Measurements from ENCODE around the gene SLC30A9.

SLC30A9 gene

GRCh38 chr4:41989994-41990364 is 351 bp upstream of the SLC30A9 start:
- intact Hi-C loops (cut with DNase I; ENCODE audit: low total_unique reads), result loop anchor here (5.0 kb wide), 1 partner anchor 53 kb away; the partner anchor contains the start of gene TMEM33
- H3K27ac ChIP-seq, result peak overlapping the region; percentile 82 to 84

DNA sequence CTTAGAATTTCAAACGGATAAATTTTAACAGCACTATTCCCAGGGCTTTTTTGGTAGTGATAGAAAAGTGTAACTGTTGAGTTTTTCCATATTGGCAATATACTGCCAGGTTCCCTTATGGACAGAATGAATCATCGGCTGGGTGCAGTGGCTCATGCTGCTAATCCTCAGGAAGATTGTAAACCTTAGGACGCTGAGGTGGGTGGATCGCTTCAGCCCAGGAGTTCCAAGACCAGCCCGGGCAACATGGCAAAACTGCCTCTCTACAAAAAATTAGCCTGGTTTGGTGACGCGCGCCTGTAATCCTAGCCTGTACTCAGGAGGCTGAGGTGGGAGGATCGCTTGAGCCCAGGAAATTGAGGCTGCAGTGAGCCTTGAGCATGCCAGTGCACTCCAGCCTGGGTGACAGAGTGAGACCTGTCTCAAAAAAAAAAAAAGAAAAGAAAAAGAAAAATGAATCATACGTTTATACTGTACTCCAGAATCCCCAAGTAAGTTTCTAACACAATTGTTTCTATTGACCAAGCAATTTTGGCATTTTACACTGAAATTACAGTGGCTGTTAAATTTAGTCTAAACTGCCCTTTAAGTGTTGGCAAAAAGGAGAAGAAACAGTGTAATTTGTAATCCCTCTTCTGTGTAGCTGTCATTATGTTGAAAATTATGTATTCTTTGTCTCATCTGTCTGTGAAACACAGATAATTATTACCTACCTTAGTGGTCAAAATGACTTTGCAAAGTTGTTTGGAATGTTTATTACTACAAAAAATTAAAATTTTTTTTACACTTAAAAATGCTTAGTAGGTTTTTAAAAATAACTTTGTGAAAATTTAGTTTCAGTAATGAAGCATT is 1.8 kb downstream of the SLC30A9 start:
- no peak for DNase-seq
- no peak for TF ChIP-seq CTCF (IDR thresholded peaks at IDR 0.05)
- no peaks in the 10 kb centered on the region for H3K27me3 ChIP-seq
- peak overlapping the region in 1 of 2 donors; percentile 87 for H3K4me3 ChIP-seq
- H3K27ac ChIP-seq, result no peak overlapping the region
- intact Hi-C loops (cut with DNase I; ENCODE audit: low total_unique reads), result loop anchor here (5.0 kb wide), 1 partner anchor 55 kb away; the partner anchor contains the start of gene TMEM33
- no peaks in the 10 kb centered on the region for H3K9me3 ChIP-seq
- peaks cover 3 to 45% (median 18%) of the 10 kb centered on the region in 4 donors for H3K4me1 ChIP-seq
- peaks cover 0 to 5% (median 0%) of the 10 kb centered on the region in 3 donors for H3K36me3 ChIP-seq

More at GRCh38 chr4:41989994-41990364, 351 bp upstream of the SLC30A9 start:
- Histone ChIP-seq H3K9me3 (no peaks in the 10 kb centered on the region), H3K36me3 (no peaks in the 10 kb centered on the region), H3K27me3 (no peaks in the 10 kb centered on the region), H3K4me1 (peaks cover 3 to 45% (median 18%) of the 10 kb centered on the region in 4 donors), H3K4me3 (peak overlapping the region; percentile 87 to 95)
- no peak for DNase-seq
- TF ChIP-seq CTCF (IDR thresholded peaks at IDR 0.05), result no peak

- intact Hi-C loops (cut with DNase I; ENCODE audit: low total_unique reads), result loop anchor here (5.0 kb wide), 1 partner anchor 56 kb away; the partner anchor contains the start of gene TMEM33
Measured at GRCh38 chr4:41992967-41993857, 2.9 kb downstream of the SLC30A9 start.

GRCh38 chr4:41994461-41994985 is 4.2 kb downstream of the SLC30A9 start:
- H3K9me3 ChIP-seq, result no peaks in the 10 kb centered on the region
- DNase-seq, result no peak
- H3K27ac ChIP-seq, result no peak overlapping the region
- TF ChIP-seq CTCF (IDR thresholded peaks at IDR 0.05), result no peak
- H3K4me3 ChIP-seq, result no peak overlapping the region
- intact Hi-C loops (cut with DNase I; ENCODE audit: low total_unique reads), result loop anchor here (5.0 kb wide), 1 partner anchor 57 kb away; the partner anchor contains the start of gene TMEM33
- no peaks in the 10 kb centered on the region for H3K27me3 ChIP-seq
- H3K36me3 ChIP-seq, result peaks cover 0 to 5% (median 0%) of the 10 kb centered on the region in 3 donors
- H3K4me1 ChIP-seq, result peaks cover 3 to 32% (median 14%) of the 10 kb centered on the region in 4 donors

More at GRCh38 chr4:41992967-41993857, 2.9 kb downstream of the SLC30A9 start:
- Histone ChIP-seq H3K4me1 (peaks cover 3 to 45% (median 18%) of the 10 kb centered on the region in 4 donors), H3K36me3 (peaks cover 0 to 5% (median 0%) of the 10 kb centered on the region in 3 donors), H3K4me3 (no peak overlapping the region), H3K9me3 (no peaks in the 10 kb centered on the region), H3K27ac (no peak overlapping the region), H3K27me3 (no peaks in the 10 kb centered on the region)
- TF ChIP-seq CTCF (IDR thresholded peaks at IDR 0.05), result no peak
- no peak for DNase-seq

GRCh38 chr4:41998019-41998418 is 7.7 kb downstream of the SLC30A9 start:
- Histone ChIP-seq H3K4me1 (peaks cover 0 to 8% (median 0%) of the 10 kb centered on the region in 4 donors), H3K9me3 (no peaks in the 10 kb centered on the region), H3K36me3 (peaks cover 0 to 9% (median 6%) of the 10 kb centered on the region in 3 donors), H3K27me3 (no peaks in the 10 kb centered on the region), H3K4me3 (no peak overlapping the region), H3K27ac (no peak overlapping the region)
- no peak for DNase-seq
- intact Hi-C loops (cut with DNase I; ENCODE audit: low total_unique reads), result no loop called here
- TF ChIP-seq CTCF (IDR thresholded peaks at IDR 0.05), result no peak

Measured in tibial artery (tissue), 4 donors.